SHP77 treated with DMSO at 0.1 percent for 48 hours (cell line): Measurements from ENCODE around the gene ADAM22.

Experiments
- DNase-seq: peaks from one replicate; lab custom pipeline; 2025; lab: John Stamatoyannopoulos, UW

Gene ADAM22

DNA sequence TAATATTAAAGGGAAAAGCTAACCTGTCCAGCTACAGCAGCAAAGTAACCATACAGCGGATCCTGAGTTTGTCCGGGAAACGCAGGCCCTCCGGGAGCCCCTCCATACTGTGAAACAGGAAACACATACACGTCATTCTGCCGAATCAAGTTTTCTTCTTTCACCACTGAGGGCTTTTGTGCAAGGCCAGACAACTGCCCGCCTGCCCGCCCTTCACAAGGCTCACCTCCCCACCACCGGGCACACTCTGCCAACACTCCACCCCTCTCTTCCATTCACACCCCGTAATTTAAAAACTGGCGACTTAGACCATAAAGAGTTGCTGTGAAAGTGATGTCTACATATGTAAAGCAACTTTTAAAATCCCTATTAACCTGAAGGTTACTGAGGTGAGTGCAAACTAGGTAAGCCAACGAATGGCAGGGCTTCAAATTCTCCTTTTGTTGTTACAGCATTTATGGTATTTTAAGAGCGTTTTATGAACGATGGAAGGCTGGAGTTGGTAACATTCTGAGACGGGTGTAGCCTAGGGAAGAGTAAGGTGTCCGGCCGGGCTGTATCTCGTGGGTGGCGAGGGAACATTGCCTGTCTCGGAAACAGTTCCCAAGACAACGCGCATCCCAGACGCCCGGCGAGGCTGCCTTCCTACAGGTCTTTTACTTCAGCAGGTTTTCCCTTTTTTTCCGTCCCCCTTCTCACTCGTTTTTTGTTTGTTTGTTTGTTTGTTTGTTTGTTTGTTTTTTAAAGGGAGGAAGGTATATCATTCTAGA is 285.0 kb downstream of the ADAM22 start:
- DNase-seq = peak; percentile 25

DNA sequence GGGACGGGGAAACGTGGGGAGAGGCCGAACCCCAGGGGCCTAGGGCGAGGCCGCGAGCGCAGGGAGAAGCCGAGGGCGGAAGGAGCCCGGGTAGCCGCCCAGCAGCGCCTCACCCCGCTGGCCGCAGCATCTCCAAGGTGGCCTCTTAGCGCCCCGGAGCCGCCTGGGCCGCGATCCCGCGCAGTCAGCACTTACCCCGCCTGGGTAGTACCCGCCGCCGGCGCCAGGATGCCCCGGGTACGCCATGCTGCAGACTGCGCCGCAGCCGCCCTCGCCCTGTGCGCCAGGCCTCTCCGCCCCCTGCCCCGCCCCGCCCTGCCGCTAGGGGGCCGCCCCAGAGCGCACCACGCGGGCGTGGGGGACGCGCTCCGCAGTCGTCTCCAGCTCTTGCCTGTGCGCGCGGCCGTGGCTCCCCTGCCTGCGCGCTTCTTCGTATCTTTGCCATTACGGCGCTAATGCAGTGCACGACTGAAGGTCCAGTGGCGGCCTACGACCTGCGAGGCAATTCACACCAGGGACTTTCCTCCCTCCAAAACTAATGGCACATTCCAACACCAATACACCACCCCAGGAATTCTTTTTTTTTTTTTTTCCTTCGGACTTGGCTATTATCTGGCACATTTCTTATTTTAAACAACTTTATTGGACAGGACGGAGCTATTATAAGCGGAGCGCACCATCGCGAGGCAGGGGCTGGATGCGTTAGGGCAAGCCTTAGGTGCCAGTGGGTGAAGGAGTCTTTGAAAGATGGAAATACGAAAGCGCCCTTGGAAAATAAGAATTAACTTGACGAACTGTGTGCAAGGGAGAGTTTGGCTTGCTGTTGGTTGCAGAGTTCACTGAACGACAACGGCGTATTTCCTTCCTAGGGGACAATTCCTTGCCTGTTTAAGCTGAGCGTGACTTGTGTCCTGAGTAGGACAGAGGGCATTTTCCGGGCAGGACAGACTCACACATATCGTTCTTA is 286.0 kb downstream of the ADAM22 start, which contains the start of gene SRI:
Gene SRI, minus strand, starts transcription at position 258 of the 967 bp plus-strand sequence. Its CDS starts 12 bp downstream, at position 246.
- DNase-seq = peak; percentile 74

- no peak for DNase-seq
Measured at GRCh38 chr7:88223265-88223664, 289.2 kb downstream of the ADAM22 start.

DNA sequence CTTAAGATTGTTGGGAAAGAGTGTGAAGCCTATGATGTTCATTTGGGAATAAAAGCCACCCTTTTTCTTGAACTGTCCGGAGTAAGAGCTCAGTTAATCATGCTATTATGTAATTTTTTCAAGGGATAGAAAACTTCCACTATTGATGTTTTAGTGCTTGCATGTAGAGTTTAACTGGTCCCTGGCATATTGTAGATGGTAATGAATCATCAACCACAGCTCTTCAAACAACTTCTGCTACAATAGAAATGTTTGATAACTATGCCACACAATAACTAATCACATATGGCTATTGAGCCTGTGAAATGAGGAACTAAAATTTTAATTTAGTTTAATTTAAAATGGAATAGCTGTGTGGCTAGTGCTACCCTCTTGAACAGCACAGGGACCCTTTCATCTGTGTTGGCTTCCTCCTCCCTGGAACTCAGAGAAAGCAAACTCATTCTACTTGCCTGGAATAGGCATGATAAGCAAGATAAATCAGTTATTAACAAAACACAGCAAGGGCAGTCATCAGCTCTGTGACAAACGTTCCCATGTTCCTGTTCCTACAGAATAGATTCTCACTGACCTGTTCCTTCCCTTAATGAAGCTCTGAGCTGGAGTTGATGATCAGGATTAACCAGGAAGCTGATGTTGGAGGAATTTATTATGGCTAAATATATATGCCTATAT is 290.7 kb downstream of the ADAM22 start:
- DNase-seq = no peak

- no peak for DNase-seq
Measured at GRCh38 chr7:88226201-88226600, 292.1 kb downstream of the ADAM22 start.

GRCh38 chr7:88226886-88227516 is 292.9 kb downstream of the ADAM22 start:
- no peak for DNase-seq

DNA sequence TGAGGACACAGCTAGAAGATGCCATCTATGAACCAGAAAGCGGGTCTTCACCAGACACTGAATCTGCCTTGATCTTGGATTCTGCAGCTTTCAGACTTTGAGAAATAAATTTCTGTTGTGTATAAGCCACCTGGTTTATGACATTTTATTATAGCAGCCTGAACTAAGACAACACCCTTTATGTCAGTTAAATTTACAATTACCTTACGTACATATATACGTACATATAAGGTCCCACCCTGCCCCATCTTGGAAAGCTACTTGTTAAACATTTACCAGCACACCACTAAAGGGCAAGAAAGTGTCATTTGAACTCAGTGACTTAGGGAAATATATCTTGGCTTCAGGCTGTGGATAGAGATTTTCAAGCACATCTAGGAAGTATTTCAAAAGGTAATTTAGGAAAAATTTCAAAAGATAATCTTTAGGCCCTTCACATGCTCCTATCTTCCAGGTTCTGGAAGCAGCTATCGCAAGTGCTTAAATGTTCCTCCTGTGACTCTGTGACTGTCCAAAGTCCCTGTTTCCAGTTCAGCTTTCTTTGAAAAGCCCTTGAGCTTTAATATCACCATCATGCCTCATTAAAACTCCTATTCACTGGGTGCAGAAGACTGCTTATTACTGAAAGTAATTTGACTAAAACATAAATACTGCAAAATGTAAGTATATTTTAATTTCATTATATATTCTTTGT is 295.4 kb downstream of the ADAM22 start:
- no peak for DNase-seq

DNA sequence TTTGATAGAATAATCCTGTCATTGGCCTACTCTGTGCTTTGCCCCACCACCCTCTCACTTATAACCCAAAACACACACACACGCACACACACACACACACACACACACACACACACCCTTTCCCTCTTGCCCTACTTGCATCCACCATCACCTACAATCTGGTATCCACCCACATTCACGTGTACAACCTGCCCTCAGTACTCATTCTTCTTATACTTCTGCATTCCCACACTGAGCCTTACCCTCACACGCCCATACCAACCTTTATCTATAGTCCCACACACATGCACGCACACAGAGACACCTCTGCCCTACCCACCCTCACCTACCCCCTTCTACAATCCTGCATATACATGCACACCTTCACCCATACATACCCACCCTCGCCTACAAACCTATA is 296.6 kb downstream of the ADAM22 start:
- DNase-seq = no peak

- DNase-seq = no peak
Measured at GRCh38 chr7:88233828-88234227, 299.8 kb downstream of the ADAM22 start.

GRCh38 chr7:88239852-88240251 is 305.8 kb downstream of the ADAM22 start:
- no peak for DNase-seq

DNA sequence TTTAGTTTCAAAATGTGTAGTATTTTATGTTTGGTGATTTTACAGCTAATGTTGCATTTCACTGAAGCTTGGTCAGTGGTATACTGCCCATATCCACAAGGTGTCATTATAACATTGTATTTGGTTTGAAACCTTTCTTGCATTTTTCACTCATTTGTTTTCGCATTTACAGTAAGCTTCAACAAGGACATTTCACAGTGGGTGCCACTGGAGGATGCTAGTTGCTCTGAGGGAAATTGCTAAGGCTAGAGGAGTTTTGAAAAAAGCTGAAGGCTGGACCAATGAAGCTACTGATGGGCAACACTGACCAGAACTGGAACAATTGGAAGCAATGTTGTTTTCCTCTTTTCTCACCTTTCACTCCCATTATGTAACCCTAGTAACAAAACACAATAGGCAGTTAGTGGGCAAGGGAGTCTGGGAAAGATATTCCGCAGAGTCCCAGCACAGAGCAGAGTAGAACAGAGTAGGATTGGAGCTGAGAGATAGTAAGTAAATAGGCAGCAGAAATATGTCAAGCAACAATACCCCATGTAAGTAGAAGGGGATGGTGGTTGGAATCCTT is 309.4 kb downstream of the ADAM22 start:
- peak; percentile 56 for DNase-seq

- DNase-seq = no peak
Measured at GRCh38 chr7:88244258-88244657, 310.2 kb downstream of the ADAM22 start.
